Stimulated activated CD4-positive, alpha-beta T cell treated with anti-CD3 and anti-CD28 coated beads, Interleukin-1b, Interleukin-23, amount 100 ng/mL, for 4 hours (primary cell): ENCODE data around the gene ATP6AP1.

Experiments used
- DNase-seq, 2 donors: peaks; one replicate each; pipeline ENCODE4 v3.0.0-alpha.2; 2020; ENCODE audit warnings: low read depth in 2 of 2

Gene ATP6AP1

DNA sequence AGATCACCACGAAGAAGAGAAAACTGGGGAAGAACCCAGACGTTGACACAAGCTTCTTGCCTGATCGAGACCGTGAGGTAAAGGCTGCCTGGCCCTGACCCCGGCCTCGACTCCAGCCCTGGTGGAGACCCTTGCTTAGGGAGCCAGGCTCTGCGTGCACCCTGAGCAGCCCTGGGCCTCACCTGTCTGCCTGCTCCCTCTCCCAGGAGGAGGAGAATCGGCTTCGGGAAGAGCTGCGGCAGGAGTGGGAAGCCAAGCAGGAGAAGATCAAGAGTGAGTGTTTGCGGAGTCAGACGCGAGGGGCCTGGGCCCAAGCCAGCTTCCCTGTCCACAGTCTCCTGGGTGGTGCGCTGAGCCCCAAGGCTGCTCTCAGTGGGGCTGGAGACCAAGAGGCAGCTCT, 20.0 kb downstream of the ATP6AP1 start:
- DNase-seq = no peak

GRCh38 chrX:154449618-154450017, 21.1 kb downstream of the ATP6AP1 start:
- no peak for DNase-seq

DNA sequence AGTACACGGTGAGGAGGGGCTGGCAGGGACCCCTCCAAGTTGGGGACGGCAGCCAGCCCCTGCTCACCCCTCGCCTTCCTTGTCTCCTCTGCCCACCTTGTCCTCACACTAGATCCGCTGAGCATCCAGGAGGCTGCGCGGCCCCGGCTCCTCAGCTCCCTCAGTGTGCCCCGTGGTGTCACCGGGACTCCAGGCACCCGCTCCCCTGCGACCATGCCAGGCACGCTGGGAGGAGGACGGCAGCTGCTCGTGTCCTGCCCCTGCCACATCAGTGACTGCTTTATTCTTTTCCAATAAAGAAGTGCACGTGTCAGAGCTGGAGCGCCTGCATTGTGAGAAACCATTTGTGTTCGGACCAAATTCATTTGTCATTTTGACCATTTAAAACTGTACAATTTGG, 21.8 kb downstream of the ATP6AP1 start:
- DNase-seq = no peak

DNA sequence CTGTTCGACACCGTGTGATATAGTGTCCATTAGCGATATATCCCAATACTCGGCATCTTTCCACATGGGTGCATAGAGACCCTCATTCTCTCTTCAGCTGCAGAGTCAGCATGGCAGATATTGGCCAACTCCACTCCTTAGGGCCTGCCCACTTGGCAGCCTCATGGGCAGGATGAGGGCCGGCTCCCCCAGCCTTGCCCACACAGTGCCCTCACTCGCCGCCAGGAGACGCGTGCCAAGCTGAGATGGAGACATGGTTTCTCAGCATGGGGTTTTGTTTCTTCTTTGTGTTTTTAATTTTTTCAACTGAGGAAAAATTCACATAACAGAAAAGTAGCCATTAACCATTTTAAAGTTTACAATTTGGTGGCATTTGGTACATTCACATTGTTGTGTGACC, 24.3 kb downstream of the ATP6AP1 start:
- DNase-seq = no peak

GRCh38 chrX:154457491-154458115, 29.1 kb downstream of the ATP6AP1 start:
- DNase-seq = peak; percentile 25 to 42

DNA sequence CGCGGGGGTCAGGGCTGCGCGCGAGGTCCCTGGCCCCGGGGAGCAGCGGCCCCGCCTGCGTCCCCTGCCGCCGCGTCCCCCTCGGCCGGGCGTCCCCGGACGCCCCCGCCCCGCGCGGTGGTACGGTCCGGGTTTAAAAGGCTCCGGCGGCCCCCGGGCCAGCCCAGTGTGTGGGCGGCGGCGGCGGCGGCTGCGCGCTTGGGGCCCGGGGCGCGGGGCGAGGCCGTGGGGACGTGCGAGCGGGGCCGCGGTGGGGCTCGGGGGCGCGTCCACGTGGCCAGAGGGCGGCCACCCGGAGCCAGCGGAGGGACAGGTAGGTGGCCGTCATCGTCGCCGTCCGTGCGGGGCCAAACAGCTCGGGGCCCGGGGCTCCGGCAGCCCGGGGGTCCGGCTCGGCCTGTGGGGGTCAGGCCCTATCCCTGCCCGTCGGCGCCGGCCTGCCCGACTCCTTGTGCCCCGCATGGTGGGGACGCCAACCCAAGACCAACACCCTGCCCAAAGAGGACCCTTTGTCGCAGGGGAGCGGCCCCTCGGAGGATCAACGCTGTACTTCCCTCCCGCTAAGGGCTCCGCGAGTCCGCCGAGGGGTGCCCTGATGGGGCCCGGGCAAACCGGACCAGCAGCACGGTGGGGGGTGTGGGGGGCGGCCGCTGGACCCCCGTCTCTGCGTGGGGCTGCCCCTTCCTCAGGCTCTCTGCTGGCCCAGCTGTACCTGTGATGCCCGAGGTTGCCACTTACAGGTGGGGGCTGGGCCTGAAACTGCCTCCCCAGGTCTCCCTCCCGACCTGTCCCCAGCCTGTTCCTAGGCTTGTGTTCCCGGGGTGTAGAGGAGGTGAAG, 29.9 kb downstream of the ATP6AP1 start, which contains the start of gene PLXNA3:
Gene PLXNA3 (plus strand): TSS at position 166 of the 838 bp plus-strand sequence. CDS start 1,903 bp downstream, outside the sequence.
- DNase-seq = peak; percentile 55 to 59

- DNase-seq = no peak
These were observed 30.7 kb downstream of the ATP6AP1 start for GRCh38 chrX:154458954-154459778.

- no peak for DNase-seq
These were observed 31.4 kb downstream of the ATP6AP1 start for GRCh38 chrX:154459832-154460231.

- no peak for DNase-seq
These were observed 31.8 kb downstream of the ATP6AP1 start for GRCh38 chrX:154460326-154460725.

DNA sequence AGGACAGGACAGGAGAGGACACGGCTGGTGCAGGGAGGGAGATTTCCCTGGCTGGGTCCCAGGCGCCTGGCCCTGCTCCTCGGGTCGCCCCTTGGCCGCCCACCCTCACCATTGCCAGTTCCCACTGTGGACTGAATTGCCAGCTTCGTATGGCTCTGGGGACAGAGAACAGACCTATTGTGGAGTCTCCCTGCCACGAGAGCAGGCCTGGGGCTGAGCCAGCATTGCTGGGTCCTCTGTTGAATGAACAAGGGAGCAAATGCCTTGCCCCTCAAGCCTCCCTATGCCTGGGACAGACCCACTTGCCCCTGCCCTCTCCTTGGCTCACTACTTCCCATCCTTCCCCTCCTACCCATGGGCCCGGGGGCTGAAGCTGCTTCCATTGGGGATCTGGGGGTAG, 33.9 kb downstream of the ATP6AP1 start:
- DNase-seq = no peak

DNA sequence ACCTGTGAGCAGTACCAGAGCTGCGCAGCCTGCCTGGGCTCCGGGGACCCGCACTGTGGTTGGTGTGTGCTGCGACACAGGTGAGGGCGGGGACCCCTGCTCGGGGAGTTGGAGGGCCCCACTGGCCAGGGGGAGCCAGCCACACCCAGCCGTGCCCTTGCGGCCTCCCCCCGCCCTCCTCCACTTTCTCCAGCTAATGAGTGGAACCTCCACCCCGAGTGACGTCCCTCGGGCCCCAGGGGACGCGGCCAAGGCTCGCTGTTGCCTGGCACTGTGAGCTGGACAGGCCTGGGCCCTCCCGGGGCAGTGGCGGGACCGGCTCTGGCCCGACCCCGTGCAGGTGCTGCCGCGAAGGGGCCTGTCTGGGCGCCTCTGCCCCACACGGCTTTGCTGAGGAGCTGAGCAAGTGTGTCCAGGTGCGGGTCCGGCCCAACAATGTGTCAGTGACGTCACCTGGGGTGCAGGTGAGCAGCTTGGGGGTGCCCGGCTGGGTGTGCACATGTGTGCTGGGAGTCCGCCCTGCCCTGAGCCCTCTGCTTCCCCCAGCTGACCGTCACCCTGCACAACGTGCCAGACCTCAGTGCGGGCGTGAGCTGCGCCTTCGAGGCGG, 35.2 kb downstream of the ATP6AP1 start:
- DNase-seq = no peak

- no peak for DNase-seq
These were observed 36.4 kb downstream of the ATP6AP1 start for GRCh38 chrX:154464806-154465365.

- DNase-seq = no peak
These were observed 37.1 kb downstream of the ATP6AP1 start for GRCh38 chrX:154465601-154466000.

- DNase-seq = no peak
These were observed 37.6 kb downstream of the ATP6AP1 start for GRCh38 chrX:154466036-154466435.

DNA sequence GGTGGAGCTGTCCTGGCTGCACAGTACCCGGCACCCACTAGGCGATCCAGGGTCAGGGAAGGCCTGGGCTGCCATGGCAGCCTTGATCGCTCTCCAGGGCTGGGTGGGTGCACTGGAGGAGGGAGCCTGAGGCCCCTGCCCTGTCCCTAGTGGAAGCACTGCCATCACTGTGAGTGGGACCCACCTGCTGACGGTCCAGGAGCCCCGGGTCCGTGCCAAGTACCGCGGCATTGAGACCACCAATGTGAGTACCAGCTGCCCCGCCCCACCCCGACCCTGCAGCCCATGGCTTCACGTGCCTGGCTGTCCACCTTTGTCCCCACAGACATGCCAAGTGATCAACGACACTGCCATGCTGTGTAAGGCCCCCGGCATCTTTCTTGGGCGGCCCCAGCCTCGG, 38.4 kb downstream of the ATP6AP1 start:
- DNase-seq = no peak

DNA sequence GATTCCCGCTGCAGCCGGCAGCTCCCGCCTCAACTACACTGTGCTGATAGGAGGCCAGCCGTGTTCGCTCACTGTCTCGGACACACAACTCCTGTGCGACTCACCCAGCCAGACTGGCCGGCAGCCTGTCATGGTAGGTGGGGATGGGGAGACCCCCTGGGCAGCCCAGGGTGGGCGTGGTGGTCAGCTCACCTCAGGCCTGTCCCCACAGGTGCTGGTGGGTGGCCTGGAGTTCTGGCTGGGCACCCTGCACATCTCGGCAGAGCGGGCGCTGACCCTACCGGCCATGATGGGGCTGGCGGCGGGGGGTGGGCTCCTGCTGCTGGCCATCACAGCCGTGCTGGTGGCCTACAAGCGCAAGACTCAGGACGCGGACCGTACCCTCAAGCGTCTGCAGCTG, 39.1 kb downstream of the ATP6AP1 start:
- DNase-seq = no peak

- DNase-seq = no peak
These were observed 39.7 kb downstream of the ATP6AP1 start for GRCh38 chrX:154468217-154468616.

DNA sequence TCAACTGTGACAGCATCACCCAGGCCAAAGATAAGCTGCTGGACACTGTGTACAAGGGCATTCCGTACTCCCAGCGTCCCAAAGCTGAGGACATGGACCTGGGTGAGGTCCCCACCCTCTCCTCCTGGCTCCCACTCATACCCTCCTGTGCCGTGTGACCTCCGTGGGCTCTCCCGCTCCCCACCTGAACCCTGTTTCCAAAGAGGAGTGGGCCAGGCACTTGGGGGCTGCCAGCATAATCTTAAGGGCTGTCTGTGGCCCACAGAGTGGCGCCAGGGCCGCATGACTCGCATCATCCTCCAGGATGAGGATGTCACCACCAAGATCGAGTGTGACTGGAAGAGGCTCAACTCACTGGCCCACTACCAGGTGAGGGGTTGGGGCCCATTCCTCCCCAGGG, 40.6 kb downstream of the ATP6AP1 start:
- no peak for DNase-seq

- DNase-seq = no peak
These were observed 41.4 kb downstream of the ATP6AP1 start for GRCh38 chrX:154469880-154470279.

DNA sequence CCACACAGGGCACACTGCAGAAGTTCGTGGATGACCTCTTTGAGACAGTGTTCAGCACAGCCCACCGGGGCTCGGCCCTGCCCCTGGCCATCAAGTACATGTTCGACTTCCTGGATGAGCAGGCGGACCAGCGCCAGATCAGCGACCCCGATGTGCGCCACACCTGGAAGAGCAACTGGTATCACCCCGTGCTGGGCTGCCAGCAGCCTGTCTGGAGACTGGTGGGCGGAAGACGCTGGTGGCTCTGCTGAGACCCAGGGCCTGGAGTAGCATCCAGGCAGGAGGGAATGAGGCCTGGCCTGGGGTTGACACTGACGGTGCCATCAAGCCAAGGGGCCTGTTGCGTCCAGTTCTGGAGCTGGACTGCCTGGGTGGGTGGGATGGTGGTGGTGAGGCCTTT, 42.0 kb downstream of the ATP6AP1 start:
- DNase-seq = no peak

DNA sequence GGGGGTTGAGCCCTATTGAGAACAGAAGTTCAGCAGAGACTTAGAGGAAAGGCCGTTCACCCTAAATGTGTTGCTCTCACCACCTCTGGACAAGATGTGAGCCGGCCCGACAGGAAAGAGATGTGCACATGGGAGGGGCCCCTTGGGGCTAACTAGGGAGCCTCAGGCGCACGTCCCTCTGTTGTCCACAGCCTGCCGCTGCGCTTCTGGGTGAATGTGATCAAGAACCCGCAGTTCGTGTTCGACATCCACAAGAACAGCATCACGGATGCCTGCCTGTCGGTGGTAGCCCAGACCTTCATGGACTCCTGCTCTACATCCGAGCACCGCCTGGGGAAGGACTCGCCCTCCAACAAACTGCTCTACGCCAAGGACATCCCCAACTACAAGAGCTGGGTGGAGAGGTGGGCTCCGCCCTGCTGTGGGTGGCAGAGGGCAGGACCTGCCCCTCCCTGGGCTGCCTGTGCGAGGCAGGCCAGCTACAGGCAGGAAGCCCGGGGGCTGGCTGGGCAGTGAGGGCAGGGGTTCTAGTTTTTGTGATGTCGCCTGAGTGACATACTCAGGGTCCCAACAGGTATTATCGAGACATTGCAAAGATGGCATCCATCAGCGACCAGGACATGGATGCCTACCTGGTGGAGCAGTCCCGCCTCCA, 42.6 kb downstream of the ATP6AP1 start:
- no peak for DNase-seq
